ENCODE results near the gene TRIM33.

DNA sequence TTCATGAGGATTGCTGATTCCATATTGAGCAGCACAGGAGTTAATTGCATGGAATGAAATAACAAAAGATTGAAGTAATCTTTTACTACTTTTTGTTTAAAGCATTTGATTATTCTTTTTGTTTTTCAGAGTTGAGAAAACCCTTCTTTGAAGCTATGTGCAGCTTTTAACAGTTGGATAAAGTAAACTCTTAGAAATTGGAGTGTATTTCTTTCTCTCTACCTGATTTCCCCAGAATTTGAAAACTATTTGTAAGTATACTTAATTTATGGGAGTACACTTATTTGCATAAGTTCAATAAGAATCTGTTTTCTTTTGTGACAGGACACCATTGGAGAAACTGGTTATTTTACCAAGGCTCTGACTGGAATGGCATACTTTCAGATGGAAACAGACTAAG is 133.6 kb downstream of the TRIM33 start:
- TF ChIP-seq EZH2 (IDR thresholded peaks at IDR 0.05; ENCODE audit: low read depth, low read length, severe bottlenecking): no peak
- no peak for TF ChIP-seq BCL11A (IDR thresholded peaks at IDR 0.05; ENCODE audit: low read depth in 2 of 2, low read length in 2 of 2)
- no peak for TF ChIP-seq YY1 (IDR thresholded peaks at IDR 0.05; ENCODE audit: low read depth, low read length)
- TF ChIP-seq KDM5A (IDR thresholded peaks at IDR 0.05; ENCODE audit: low read length): no peak
